PFSK-1 (cell line): Measurements from ENCODE around the gene VMP1.
A peak's percentile ranks its signal among the peaks of the same experiment; 100 is the strongest.

Source experiments
- FOXP2 ChIP-seq: optimal IDR thresholded peaks from 2 replicates; pipeline ENCODE3; 2011; ENCODE audit warnings: borderline replicate concordance, control low read depth, inconsistent platforms; ENCODE audit not compliant: insufficient read depth; ENCODE audit errors: extremely low read length, extremely low read depth
- POLR2AphosphoS5 ChIP-seq: IDR thresholded peaks from 2 replicates; pipeline ENCODE4 v1.6.1; 2012; ENCODE audit warnings: low read depth, mild to moderate bottlenecking, control low read depth, low read length, moderate library complexity
- SIN3A ChIP-seq: IDR thresholded peaks from 2 replicates; pipeline ENCODE4 v1.6.1; 2012; ENCODE audit warnings: mild to moderate bottlenecking, low read length, moderate library complexity, borderline replicate concordance; ENCODE audit not compliant: insufficient read depth
- TAF1 ChIP-seq: IDR thresholded peaks from 2 replicates; pipeline ENCODE4 v1.6.1; 2012; ENCODE audit warnings: low read length, control low read depth, borderline replicate concordance; ENCODE audit not compliant: insufficient read depth
- TF ChIP-seq, protein P1 (sequence below), 2 experiments: IDR thresholded peaks; 2 replicates each; pipeline versions ENCODE4 v1.6.1 to v1.8.0; 2011 to 2012; ENCODE audit warnings: low read depth in 2 of 2, low read length in 2 of 2, control low read depth in 1 of 2, inconsistent platforms in 1 of 2, mild to moderate bottlenecking in 1 of 2, moderate library complexity in 1 of 2; ENCODE audit not compliant: insufficient read depth in 1 of 2

VMP1 gene

DNA sequence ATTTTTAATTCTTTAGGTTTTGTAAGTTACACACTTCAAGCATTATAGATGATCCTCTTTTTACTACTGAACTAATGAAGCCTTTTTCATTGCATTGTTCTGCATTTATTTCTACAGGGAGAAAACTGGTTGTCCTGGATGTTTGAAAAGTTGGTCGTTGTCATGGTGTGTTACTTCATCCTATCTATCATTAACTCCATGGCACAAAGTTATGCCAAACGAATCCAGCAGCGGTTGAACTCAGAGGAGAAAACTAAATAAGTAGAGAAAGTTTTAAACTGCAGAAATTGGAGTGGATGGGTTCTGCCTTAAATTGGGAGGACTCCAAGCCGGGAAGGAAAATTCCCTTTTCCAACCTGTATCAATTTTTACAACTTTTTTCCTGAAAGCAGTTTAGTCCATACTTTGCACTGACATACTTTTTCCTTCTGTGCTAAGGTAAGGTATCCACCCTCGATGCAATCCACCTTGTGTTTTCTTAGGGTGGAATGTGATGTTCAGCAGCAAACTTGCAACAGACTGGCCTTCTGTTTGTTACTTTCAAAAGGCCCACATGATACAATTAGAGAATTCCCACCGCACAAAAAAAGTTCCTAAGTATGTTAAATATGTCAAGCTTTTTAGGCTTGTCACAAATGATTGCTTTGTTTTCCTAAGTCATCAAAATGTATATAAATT lies 132.3 kb downstream of the VMP1 start:
- TF ChIP-seq POLR2AphosphoS5 (peak; percentile 48; the same call in 1 of the 2 replicates), SIN3A (no peak; the same call in 1 of the 2 replicates)

- TF ChIP-seq POLR2AphosphoS5 (peak; percentile 29), FOXP2 (no peak), SIN3A (no peak), TAF1 (peak; percentile 26; the same call in 1 of the 2 replicates)
These were observed 133.1 kb downstream of the VMP1 start for GRCh38 chr17:59840329-59841090.

DNA sequence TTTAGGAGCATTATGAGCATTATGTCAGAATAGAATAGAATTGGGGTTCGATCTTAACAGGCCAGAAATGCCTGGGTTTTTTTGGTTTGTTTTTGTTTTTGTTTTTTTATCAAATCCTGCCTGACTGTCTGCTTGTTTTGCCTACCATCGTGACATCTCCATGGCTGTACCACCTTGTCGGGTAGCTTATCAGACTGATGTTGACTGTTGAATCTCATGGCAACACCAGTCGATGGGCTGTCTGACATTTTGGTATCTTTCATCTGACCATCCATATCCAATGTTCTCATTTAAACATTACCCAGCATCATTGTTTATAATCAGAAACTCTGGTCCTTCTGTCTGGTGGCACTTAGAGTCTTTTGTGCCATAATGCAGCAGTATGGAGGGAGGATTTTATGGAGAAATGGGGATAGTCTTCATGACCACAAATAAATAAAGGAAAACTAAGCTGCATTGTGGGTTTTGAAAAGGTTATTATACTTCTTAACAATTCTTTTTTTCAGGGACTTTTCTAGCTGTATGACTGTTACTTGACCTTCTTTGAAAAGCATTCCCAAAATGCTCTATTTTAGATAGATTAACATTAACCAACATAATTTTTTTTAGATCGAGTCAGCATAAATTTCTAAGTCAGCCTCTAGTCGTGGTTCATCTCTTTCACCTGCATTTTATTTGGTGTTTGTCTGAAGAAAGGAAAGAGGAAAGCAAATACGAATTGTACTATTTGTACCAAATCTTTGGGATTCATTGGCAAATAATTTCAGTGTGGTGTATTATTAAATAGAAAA lies 133.8 kb downstream of the VMP1 start:
- peak; percentile 25; the same call in 1 of the 2 replicates for TF ChIP-seq POLR2AphosphoS5

DNA sequence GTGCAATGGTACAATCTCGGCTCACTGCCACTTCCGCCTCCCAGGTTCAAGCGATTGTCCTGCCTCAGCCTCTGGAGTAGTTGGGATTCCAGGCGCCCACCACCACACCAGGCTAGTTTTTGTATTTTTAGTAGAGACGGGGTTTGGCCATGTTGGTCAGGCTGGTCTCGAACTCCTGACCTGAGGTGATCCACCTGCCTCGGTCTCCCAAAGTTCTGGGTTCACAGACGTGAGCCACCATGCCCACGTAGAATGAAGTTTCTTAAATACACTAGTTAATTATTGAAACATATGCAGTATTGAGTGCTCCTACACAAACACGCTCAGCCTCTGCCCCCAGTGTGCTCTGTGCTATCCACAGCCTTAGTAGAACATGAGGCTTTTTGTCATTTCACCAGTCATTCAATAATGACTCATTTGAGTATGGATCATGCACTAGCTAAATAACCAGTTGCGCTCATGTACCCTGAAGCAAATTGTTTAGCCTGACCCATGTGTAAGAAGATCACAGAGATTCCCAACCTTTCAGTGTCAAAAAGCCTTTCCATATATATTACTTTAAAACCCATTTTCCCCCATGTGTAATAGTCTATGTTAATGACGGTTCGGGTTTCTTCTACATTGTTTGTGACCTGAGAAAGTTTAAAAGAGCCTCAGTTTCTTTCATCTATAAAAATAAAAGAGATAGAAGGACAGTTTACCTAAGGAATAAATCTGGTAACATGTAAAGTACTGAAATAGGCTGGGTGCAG lies 135.6 kb downstream of the VMP1 start:
- TF ChIP-seq FOXP2 (no peak), SIN3A (peak; percentile 38; the same call in 1 of the 2 replicates), TAF1 (no peak), POLR2AphosphoS5 (peak; percentile 64)
- TF ChIP-seq, protein P1, sequence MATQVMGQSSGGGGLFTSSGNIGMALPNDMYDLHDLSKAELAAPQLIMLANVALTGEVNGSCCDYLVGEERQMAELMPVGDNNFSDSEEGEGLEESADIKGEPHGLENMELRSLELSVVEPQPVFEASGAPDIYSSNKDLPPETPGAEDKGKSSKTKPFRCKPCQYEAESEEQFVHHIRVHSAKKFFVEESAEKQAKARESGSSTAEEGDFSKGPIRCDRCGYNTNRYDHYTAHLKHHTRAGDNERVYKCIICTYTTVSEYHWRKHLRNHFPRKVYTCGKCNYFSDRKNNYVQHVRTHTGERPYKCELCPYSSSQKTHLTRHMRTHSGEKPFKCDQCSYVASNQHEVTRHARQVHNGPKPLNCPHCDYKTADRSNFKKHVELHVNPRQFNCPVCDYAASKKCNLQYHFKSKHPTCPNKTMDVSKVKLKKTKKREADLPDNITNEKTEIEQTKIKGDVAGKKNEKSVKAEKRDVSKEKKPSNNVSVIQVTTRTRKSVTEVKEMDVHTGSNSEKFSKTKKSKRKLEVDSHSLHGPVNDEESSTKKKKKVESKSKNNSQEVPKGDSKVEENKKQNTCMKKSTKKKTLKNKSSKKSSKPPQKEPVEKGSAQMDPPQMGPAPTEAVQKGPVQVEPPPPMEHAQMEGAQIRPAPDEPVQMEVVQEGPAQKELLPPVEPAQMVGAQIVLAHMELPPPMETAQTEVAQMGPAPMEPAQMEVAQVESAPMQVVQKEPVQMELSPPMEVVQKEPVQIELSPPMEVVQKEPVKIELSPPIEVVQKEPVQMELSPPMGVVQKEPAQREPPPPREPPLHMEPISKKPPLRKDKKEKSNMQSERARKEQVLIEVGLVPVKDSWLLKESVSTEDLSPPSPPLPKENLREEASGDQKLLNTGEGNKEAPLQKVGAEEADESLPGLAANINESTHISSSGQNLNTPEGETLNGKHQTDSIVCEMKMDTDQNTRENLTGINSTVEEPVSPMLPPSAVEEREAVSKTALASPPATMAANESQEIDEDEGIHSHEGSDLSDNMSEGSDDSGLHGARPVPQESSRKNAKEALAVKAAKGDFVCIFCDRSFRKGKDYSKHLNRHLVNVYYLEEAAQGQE (IDR thresholded peaks at IDR 0.05; ENCODE audit: insufficient read depth in 1 of 2, low read depth in 2 of 2, low read length in 2 of 2): 0 out of 4 replicates have a peak, but pooled peaks have one; percentile 5 to 30

- TF ChIP-seq SIN3A (no peak), TAF1 (no peak), POLR2AphosphoS5 (peak; percentile 11; the same call in 1 of the 2 replicates), FOXP2 (no peak)
- TF ChIP-seq, protein P1 (IDR thresholded peaks at IDR 0.05; ENCODE audit: insufficient read depth in 1 of 2, low read depth in 2 of 2, low read length in 2 of 2): no peak
These were observed 137.6 kb downstream of the VMP1 start for GRCh38 chr17:59844884-59845594.
